SK-N-DZ (cell line): Measurements from ENCODE around the gene CIROP.

Experiments used
- DNase-seq: peaks from one replicate; pipeline ENCODE4 v3.0.0-alpha.2; 2015; ENCODE audit warnings: low spot score

CIROP gene

GRCh38 chr14:23093991-23094665, 10.7 kb downstream of the CIROP start:
- DNase-seq = no peak

DNA sequence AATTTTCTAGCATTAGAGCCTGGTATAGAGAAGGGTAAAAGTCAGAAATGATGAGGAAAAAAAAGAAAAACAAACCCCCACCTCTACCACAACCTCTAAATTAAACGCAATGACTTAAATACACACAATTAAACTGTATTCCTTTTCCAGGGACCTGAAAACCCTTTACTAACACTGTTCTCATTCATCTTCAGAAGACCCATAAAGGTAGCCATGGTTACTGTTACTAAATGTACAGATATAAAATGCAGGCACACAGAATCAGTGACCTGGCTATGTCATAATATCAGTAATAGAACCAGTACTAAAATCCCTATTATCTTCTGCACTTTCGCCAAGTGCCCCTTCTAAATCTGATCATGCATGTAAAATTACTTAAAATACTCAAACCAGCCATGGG, 11.3 kb downstream of the CIROP start:
- DNase-seq = no peak

DNA sequence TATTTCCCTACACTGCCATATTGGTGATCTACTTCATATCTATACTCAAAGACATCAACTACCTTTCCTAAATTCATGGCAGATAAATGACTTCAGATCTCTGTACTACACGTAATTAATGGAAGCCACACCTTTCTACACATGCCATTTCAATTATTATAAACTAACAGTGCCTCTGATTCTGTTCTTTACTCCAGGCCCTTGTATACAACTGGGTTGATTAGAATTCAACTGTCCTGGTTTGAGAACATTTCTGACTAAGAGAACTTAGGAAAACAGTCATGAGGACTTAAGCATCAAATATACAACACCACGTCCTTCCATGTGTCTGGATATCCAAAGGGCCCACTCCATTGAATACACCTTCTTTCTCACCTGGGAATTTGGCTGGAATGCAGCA, 11.7 kb downstream of the CIROP start:
- no peak for DNase-seq

GRCh38 chr14:23091294-23092225, 13.2 kb downstream of the CIROP start:
- no peak for DNase-seq

DNA sequence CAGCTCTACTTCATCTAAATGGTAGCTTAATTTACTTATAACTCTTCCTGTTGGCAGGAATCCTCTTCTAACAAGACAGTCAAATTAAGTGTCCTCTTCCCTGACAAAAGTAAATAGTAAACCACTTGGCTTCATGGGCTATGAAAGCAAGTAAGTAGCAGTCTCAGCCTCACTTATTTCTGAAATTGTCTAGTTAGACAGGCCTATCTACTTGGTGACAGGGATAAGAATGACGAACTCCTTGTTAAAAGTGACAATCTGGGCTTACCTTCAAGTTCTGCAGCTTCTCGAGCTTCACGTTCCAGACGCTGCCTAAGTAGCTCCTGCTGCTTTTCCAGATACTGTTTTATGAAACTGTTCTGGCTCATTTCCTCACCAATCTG, 14.5 kb downstream of the CIROP start:
- no peak for DNase-seq

GRCh38 chr14:23089498-23090253, 15.1 kb downstream of the CIROP start:
- DNase-seq = no peak

DNA sequence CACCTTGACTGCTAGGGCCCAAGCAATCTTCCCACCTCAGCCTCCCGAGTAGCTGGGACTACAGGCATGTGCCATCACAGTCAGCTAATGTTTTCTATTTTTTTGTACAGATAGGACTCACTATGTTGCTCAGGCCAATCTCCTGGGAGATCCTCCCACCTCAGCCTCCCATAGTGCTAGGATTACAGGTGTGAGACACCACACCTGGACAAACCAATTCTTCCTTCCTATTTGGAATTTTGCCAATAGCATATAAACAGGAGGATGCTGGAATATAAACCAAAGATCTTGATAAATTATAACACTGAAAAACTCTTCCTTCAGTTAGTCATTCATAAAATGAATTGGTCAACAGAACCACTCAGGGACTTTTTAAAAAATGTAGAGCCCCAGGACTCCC, 18.2 kb downstream of the CIROP start:
- DNase-seq = no peak

DNA sequence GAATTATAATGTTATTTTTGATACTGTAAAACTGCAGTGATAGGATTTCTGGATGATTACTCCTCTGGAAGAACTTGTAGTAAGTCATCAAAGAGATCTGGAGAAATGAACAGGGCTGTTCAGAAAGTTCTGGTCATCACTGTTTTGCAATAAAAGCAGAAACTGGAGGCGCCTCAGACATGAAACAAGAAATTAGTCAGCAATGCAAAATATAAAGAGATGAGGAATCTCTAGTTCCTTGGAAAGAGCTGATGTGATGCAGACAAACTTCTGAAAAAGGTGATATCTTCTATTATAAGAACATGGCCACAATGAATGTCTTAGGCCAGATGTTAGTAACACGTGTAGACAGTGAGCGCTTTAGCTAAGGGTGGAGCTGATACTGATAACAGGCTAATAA, 19.3 kb downstream of the CIROP start:
- DNase-seq = no peak

DNA sequence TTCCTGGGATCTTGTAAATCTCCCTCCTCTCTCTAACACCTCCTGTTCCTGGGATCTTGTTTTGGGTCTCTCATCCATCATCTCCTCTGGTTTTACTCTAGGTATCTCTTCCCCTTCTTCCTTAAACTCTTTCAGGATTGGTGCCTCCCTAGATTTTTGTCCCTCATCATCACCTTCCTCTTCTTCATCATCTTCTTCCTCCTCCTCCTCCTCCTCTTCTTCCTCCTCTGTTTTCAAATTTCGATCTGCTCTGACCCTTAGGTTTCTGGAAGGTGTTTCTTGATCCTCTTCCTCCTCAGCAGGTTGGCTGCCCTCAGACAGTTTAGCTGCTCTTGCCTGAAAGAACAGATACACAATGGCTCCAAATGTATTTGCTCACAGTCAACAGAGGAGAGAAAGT, 24.3 kb downstream of the CIROP start:
- DNase-seq = no peak

DNA sequence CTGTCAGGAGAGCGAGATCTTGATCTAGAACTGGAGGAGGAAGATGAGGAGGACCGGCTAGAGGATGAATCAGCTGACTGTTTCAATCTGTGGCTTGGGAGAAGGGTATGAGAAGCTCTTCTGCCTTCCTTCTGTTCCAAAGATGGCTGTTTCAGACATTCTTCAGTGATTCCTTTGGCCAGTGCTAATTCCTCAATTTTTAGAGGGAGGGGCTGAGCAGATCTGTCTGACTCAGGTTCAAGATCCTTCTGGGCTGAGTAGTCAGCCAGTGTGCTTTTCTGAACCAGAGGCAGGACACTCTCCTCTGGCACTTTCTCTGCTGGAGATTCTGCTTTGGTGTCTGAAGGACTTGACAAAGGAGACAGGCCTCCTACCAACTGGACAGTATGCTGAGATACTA, 25.1 kb downstream of the CIROP start:
- no peak for DNase-seq

- no peak for DNase-seq
Measured at GRCh38 chr14:23078692-23079116, 26.1 kb downstream of the CIROP start.

GRCh38 chr14:23077962-23078361, 26.8 kb downstream of the CIROP start:
- DNase-seq = no peak

GRCh38 chr14:23076785-23077408, 27.9 kb downstream of the CIROP start:
- DNase-seq = no peak

DNA sequence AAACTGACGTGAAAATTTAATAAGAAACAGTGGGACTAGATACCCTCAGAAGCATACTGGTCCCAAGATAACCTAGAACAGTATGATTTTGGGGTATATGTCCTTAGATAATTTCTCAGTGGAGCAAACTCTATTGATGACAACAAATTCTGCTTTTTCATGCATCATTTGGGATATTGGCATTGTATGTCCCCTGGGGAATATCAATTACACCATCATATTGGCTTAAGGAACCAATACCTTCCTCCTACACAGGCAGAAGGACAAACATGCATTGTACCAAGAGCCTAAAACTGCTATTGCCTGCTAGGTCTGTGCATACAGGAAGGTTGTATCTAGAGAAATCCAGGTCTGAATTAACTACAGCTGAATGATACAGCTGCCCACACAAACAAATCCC, 29.9 kb downstream of the CIROP start:
- no peak for DNase-seq

- peak; percentile 56 for DNase-seq
Measured at GRCh38 chr14:23071921-23072539, 32.8 kb downstream of the CIROP start.

GRCh38 chr14:23071244-23071920, 33.4 kb downstream of the CIROP start:
- peak; percentile 92 for DNase-seq

- no peak for DNase-seq
Measured at GRCh38 chr14:23070262-23071129, 34.3 kb downstream of the CIROP start.

- no peak for DNase-seq
Measured at GRCh38 chr14:23069413-23069806, 35.4 kb downstream of the CIROP start.

GRCh38 chr14:23068789-23069412, 35.9 kb downstream of the CIROP start:
- peak; percentile 92 for DNase-seq
